SU-DHL-6 (cell line): Measurements from ENCODE around the gene SVIL.
"Not testable (repeated sequence)": the region's sequence is repeated elsewhere in the genome, so short reads cannot be mapped to it uniquely, and the experiment has no call there.

Experiments
- H2AFZ ChIP-seq: fragments of 200-600 bp; sonication (generic); 2 replicates; pipeline ENCODE4 v1.6.1; 2014; ENCODE audit warnings: low read depth, mild to moderate bottlenecking, moderate library complexity, mixed read lengths, antibody characterized with exemption, low read length; ENCODE audit not compliant: severe bottlenecking
- H3F3A ChIP-seq: fragments of 200-600 bp; shearing (Covaris generic); 2 replicates; pipeline ENCODE4 v1.6.0; 2016; ENCODE audit warnings: antibody characterized with exemption, mild to moderate bottlenecking; ENCODE audit not compliant: insufficient read depth
- H3K27ac ChIP-seq: fragments of 200-600 bp; sonication (generic); 2 replicates; pipeline ENCODE4 v1.5.1; 2016; ENCODE audit warnings: low read depth, mild to moderate bottlenecking, low read length, moderate library complexity, mixed read lengths
- H3K27me3 ChIP-seq: fragments of 200-600 bp; sonication (generic), shearing (Covaris generic); 2 replicates; pipeline ENCODE4 v1.6.0; 2014; ENCODE audit warnings: mild to moderate bottlenecking, low read length
- H3K36me3 ChIP-seq: fragments of 200-600 bp; sonication (generic); 2 replicates; pipeline ENCODE4 v1.6.1; 2014; ENCODE audit warnings: mild to moderate bottlenecking, low read length, mixed read lengths
- H3K4me2 ChIP-seq: fragments of 300-600, 200-600 bp; shearing (Covaris generic), sonication (generic); 2 replicates; pipeline ENCODE4 v1.6.0; 2014; ENCODE audit warnings: low read length, low read depth, mild to moderate bottlenecking; ENCODE audit not compliant: poor library complexity, severe bottlenecking
- H3K4me3 ChIP-seq: fragments of 200-600 bp; sonication (generic); 2 replicates; pipeline ENCODE4 v1.5.1; 2014; ENCODE audit warnings: antibody characterized with exemption, low read length, mild to moderate bottlenecking, mixed read lengths; ENCODE audit not compliant: insufficient read depth, poor library complexity, severe bottlenecking
- H3K79me2 ChIP-seq: fragments of 200-600 bp; sonication (generic); 2 replicates; pipeline ENCODE4 v1.6.1; 2014; ENCODE audit warnings: mild to moderate bottlenecking, low read length, moderate library complexity; ENCODE audit not compliant: insufficient read depth
- H3K9ac ChIP-seq: fragments of 200-600 bp; sonication (generic); 2 replicates; pipeline ENCODE4 v1.7.0; 2014; ENCODE audit warnings: mild to moderate bottlenecking, low read length
- H3K9me2 ChIP-seq: fragments of 200-600 bp; sonication (generic); replicated peaks from 2 replicates; pipeline ENCODE4 v1.6.1; 2014; ENCODE audit warnings: low read length; ENCODE audit not compliant: insufficient read depth
- H3K9me3 ChIP-seq: fragments of 200-600 bp; sonication (generic); 2 replicates; pipeline ENCODE4 v1.6.1; 2014; ENCODE audit warnings: low read length, mixed read lengths; ENCODE audit not compliant: insufficient read depth
- H4K20me1 ChIP-seq: fragments of 200-600 bp; sonication (generic); 2 replicates; pipeline ENCODE4 v1.6.1; 2014; ENCODE audit warnings: low read depth, mild to moderate bottlenecking, antibody characterized with exemption, low read length, moderate library complexity, mixed read lengths
- CTCF ChIP-seq: fragments of 200-600 bp; sonication (generic); IDR thresholded peaks from one replicate; pipeline ENCODE4 v1.5.1; 2017; ENCODE audit warnings: antibody characterized with exemption, mild to moderate bottlenecking, low read length, moderate library complexity; ENCODE audit not compliant: insufficient read depth, poor library complexity, severe bottlenecking
- EZH2phosphoT487 ChIP-seq: fragments of 200-600 bp; sonication (generic), shearing (Covaris generic); conservative IDR thresholded peaks from 2 replicates; pipeline ENCODE4 v1.6.1; 2018; ENCODE audit warnings: mild to moderate bottlenecking, antibody characterized with exemption, low read length, moderate library complexity, mixed read lengths

SVIL gene

DNA sequence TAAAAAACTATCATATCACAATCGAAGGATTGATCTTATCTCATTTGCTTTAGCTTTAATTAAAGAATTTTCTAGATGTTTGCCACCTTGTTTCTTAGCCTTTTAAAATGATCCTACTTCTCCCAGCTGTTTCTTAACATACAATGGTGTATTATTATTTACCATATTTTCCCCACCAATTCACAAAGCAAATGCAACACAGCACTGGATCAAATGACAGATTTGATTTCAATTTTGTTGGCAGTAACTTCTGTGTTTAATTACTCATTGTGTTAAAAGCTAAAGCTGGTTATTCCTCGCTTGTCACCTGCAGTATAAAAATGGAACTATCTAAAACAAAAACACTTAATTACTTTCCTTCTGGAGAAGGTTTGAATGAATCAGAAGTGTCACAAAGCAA lies 19.6 kb downstream of the SVIL start:
- no peaks in the 10 kb centered on the region for H4K20me1 ChIP-seq
- H3F3A ChIP-seq = no peaks in the 10 kb centered on the region
- H3K36me3 ChIP-seq = no peaks in the 10 kb centered on the region
- H3K4me3 ChIP-seq = no peak overlapping the region
- no peaks in the 10 kb centered on the region for H3K9me3 ChIP-seq
- no peak overlapping the region for H3K27ac ChIP-seq
- H3K9me2 ChIP-seq = no peaks in the 10 kb centered on the region
- no peak overlapping the region for H3K9ac ChIP-seq
- no peak overlapping the region for H2AFZ ChIP-seq
- no peak for TF ChIP-seq EZH2phosphoT487
- TF ChIP-seq CTCF = no peak
- H3K4me2 ChIP-seq = no peak overlapping the region
- H3K79me2 ChIP-seq = no peaks in the 10 kb centered on the region
- no peaks in the 10 kb centered on the region for H3K27me3 ChIP-seq

GRCh38 chr10:29614289-29614688 lies 20.5 kb downstream of the SVIL start:
- not testable (repeated sequence) for H3K9ac ChIP-seq, H3K9me3 ChIP-seq, H3K79me2 ChIP-seq, H3K36me3 ChIP-seq, H3K4me3 ChIP-seq, H3F3A ChIP-seq, H4K20me1 ChIP-seq, H3K27me3 ChIP-seq, H2AFZ ChIP-seq, H3K9me2 ChIP-seq, H3K4me2 ChIP-seq, H3K27ac ChIP-seq

DNA sequence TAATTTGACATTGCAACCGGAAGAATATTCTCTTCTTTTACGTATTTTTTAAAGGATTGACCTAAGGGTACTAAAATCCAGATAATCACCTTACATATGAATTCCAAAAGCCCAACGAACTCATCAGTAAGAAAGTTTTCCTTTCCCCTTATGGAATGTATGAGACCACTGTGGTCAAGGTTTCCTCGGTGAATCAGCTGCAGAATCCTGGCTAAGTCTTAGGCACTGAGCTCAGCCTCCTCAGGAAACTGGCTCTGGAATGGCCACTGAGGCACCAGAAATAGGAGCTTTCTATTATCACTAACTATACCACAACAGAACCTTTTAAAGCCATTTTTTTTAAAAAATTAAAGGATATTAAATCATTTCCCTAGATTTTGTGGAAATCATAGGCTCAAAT lies 21.0 kb downstream of the SVIL start:
- H3K9ac ChIP-seq = no peak overlapping the region
- TF ChIP-seq CTCF (no peak), EZH2phosphoT487 (no peak)
- no peak overlapping the region for H3K27ac ChIP-seq

DNA sequence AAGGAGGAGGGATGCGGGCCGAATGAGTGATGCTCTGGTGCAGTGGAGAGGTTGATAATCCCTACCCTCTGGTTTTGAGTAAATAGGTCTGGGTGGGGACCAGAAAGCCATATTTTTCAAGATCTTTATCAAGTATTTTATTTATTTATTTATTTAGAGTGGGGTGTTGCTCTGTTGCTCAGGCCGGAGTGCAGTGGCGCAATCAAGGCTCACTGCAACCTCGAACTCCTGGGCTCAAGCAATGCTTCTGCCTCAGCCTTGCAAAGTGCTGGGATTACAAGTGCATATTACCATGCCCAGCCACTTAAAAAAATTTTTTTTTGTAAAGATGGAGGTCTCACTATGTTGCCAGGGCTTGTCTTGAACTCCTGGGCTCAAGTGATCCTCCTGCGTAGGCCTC lies 21.6 kb downstream of the SVIL start:
- Histone ChIP-seq H3K9me3 (peaks cover 9% of the 10 kb centered on the region; the same call in 1 of the 2 replicates), H3K9ac (no peak overlapping the region), H2AFZ (no peak overlapping the region), H3K4me3 (no peak overlapping the region), H3K4me2 (no peak overlapping the region), H3K9me2 (no peaks in the 10 kb centered on the region), H3K36me3 (no peaks in the 10 kb centered on the region), H4K20me1 (no peaks in the 10 kb centered on the region), H3K79me2 (no peaks in the 10 kb centered on the region), H3F3A (no peaks in the 10 kb centered on the region), H3K27ac (no peak overlapping the region), H3K27me3 (no peaks in the 10 kb centered on the region)
- TF ChIP-seq EZH2phosphoT487 (no peak), CTCF (no peak)

More for the DNA sequence above, 21.0 kb downstream of the SVIL start:
- Histone ChIP-seq H3K9me2 (no peaks in the 10 kb centered on the region), H3K4me2 (no peak overlapping the region), H3K4me3 (no peak overlapping the region), H4K20me1 (no peaks in the 10 kb centered on the region), H3K9me3 (peaks cover 6% of the 10 kb centered on the region; the same call in 1 of the 2 replicates), H3K36me3 (no peaks in the 10 kb centered on the region), H2AFZ (no peak overlapping the region), H3K79me2 (no peaks in the 10 kb centered on the region), H3K27me3 (no peaks in the 10 kb centered on the region), H3F3A (no peaks in the 10 kb centered on the region)
